Astrocyte (in vitro differentiated cells and primary cell): Measurements from ENCODE around the gene KHDC3L.

Experiments used
- CTCF ChIP-seq: IDR thresholded peaks from 2 replicates; pipeline ENCODE4 v1.5.1; 2011; ENCODE audit warnings: low read depth, mild to moderate bottlenecking, inconsistent platforms, low read length, moderate library complexity; ENCODE audit not compliant: insufficient read depth
- EZH2 ChIP-seq: IDR thresholded peaks from 2 replicates; pipeline ENCODE4 v1.6.1; 2012; ENCODE audit warnings: mild to moderate bottlenecking, low read length, inconsistent platforms; ENCODE audit not compliant: insufficient read depth

- TF ChIP-seq CTCF (no peak), EZH2 (no peak)
Measured at GRCh38 chr6:73400656-73401055, 38.2 kb downstream of the KHDC3L start.
